Tongue (tissue), 2 donors: ENCODE data around the gene CHST8. TPM values are rescaled to one million over a fixed set of nuclear protein-coding genes. Genes with fewer than 3 reads are reported as not detected.
A peak's percentile ranks its signal among the peaks of the same experiment; 100 is the strongest.
"Not testable (repeated sequence)": the region's sequence is repeated elsewhere in the genome, so short reads cannot be mapped to it uniquely, and the experiment has no call there.

Experiments
- DNase-seq: peaks from one replicate; pipeline ENCODE4 v3.0.0-alpha.2; 2015
- total RNA-seq: library from RNA; depleted of rRNA; stranded (reverse); fragments of >200 nt; gene quantifications from one replicate; pipeline ENCODE4 v1.2.3, GENCODE V29; 2014

Gene CHST8
- total RNA-seq, 1 donor from 2014 or later, result 0.41 TPM

DNA sequence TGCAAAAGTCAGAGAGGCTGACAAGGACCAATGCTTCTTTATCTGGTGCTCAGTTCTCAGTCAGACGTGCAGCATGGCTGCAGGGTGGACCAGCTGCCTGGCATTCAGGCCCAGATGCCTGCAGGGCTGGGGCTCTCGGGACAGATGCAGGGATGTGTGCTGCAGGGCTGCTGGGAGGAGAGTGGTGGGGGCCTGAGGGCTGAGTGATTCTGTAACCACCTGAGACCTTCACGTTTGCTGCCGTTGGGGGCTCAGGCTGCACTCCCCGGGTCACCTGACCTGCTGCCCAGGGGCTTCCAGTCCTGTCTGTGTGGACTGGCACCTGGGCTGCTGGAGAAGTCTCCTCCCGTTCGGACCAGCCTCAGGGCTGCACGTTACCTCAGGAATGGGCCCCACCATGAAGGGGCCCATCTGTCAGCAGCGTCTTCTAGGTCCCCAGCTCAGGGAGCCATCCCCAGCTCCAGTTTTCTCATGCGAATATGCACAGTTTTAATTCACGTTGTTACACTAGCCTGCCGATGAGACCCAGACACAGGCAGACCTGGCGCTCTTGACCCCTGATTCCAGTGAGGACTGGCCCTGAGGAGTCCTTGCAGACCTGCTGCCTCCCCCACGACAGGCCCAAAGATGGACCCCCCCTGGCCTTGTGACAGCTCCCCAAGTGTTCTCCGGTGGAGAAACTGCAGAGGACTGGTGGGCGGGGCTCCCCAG lies 191.8 kb downstream of the CHST8 start:
- DNase-seq, result no peak

DNA sequence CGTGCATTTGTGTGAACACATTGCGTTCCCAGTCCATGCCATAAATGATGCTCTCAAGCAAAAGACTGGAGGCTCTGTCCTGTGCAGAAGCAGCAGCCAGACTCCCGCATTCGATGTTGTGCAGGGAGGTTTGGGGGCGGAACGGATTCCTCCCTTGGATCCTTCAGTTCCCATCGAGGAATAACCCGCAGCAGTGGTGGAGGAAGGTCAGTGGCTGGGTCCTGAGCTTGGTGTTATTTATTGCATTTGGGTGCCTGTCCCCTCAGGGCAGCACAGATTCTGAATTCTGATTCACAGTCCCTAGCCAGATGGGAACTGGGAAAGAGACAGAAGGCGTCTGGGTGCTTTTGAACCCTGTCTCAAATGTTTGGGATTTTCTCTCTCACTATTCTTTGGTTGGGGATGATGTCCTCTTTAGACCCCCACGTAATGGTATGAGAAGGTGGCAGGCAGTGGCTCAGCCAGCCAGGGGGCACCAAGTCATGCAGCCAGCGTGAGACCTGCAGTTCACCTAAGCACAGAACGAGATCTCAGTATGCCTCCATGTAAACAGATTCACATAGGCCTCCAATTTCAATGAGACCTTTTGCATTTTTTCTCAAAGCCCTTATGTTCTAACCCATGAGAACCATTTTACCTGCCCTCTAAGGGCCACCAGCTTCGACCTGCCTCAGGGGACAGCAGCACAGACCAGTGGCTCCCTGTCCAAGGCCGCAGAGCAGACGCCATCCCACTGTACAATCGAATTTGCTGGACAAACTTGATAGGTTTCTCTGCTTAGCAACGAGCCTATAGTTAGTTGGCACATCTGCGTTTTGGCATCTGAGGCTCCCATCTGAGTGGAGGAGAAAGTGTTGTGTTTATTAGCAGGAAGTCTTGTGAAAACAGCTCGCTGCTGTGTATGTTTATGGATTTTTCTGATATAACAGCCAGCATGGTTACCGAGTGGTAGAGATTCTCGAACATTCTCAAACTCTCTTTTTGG lies 192.7 kb downstream of the CHST8 start:
- DNase-seq, result no peak

- no peak for DNase-seq
Observed at GRCh38 chr19:33815380-33816340, 193.9 kb downstream of the CHST8 start.

DNA sequence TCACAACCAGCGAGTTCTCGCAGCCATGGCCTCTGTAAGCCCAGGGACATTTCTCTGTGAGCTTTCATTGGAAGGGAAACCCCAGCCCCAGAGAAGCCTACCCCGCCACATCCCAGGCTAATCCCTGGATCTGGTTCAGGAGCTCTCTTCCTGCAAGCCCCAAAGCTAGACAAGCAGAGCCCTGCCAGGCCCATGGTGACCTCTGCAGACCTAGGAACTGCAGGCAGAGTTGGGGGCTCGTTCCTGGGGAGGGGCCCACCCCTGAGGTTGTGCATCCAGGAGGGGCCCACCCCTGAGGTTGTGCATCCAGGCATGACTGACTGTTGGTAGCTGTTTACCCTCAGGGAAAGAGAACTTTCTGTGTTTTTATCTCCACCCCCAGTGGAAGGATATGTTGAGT lies 196.7 kb downstream of the CHST8 start:
- no peak for DNase-seq

DNA sequence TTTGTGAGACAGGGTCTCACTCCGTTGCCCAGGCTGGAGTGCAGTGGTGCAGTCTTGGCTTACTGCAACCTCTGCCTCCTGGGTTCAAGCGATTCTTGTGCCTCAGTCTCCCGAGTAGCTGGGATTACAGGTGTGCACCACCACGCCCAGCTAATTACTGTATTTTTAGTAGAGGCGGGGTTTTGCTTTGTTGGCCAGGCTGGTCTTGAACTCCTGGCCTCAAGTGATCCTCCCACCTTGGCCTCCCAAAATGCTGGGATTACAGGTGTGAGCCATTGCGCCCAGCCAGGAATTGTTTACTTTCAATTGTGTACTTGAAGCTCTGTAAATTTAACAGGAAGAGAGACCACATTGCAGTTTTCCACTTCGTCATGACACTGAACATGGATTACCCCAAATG lies 197.3 kb downstream of the CHST8 start:
- DNase-seq, result not testable (repeated sequence)

DNA sequence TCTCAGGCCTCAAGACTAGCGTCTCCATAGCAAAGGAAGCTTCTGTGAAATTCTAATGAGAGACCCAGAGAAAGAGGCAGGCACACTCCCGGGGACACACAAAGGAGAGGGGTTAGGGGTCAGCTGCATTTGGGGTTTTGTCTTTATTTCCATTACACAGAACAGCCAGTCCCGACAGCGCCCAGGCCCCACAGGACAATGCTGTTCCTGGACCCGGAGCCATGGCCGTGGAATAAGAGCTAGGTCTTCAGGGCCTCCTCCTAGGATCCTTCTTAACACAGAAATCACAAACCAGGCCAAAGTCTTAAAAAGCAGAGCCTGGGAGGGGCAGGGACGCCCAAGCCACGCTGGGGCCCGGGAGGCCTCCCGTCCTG lies 197.7 kb downstream of the CHST8 start:
- no peak for DNase-seq

- peak; percentile 81 for DNase-seq
Observed at GRCh38 chr19:33819880-33820781, 198.4 kb downstream of the CHST8 start.

GRCh38 chr19:33821871-33822270 lies 200.1 kb downstream of the CHST8 start:
- DNase-seq, result no peak

Other genes starting within 250 kb of the CHST8 start
- gene CEBPG, start 248.2 kb upstream of the CHST8 start, total RNA-seq, result 31.9 TPM
- 32.6 TPM for gene PEPD, start 100.2 kb upstream of the CHST8 start, total RNA-seq
- gene KCTD15, start 174.9 kb downstream of the CHST8 start, total RNA-seq, result 65.0 TPM